ENCODE data around the gene CDKN2B-AS1.

CDKN2B-AS1 gene

GRCh38 chr9:22084336-22085035, 89.9 kb downstream of the CDKN2B-AS1 start:
- no peak for DNase-seq (ENCODE audit: low spot score)

DNA sequence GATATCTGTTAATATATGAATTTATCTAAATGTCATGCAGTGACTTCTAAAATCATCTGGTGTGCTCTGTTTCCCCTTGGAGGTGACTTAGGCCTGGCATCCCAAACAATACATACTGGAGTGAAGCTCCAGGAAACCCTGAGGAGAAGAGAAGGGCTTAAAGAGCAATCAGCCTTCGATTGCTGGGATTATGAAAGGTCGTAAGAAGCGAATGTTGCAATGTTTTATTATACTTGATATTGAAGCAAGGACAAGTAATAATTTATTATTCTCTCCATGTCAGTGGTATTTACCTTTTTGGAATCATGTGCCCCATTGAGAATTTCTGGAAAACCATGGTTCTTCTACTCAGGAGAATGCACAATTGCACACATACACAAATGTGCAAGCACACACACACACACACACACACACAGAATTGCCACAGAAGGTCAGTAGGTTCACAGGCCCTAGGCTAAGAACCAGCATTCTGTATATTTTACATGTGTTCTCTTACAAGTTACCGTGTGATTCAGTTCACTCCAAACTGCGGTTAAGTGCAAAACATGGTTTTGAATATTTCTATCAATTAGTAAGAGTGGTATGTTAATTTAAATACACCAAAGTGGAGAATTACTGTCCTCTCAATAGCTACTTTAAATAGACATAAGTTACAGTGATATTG, 93.6 kb downstream of the CDKN2B-AS1 start:
- DNase-seq (ENCODE audit: low spot score): no peak

GRCh38 chr9:22088717-22089061, 94.1 kb downstream of the CDKN2B-AS1 start:
- no peak for DNase-seq (ENCODE audit: low spot score)

- no peak for DNase-seq (ENCODE audit: low spot score)
Observed at GRCh38 chr9:22097707-22098106, 103.1 kb downstream of the CDKN2B-AS1 start.

- DNase-seq (ENCODE audit: low spot score): peak; percentile 28
Observed at GRCh38 chr9:22098643-22099332, 104.2 kb downstream of the CDKN2B-AS1 start.

GRCh38 chr9:22100626-22101025, 106.0 kb downstream of the CDKN2B-AS1 start:
- DNase-seq (ENCODE audit: low spot score): no peak

- no peak for DNase-seq (ENCODE audit: low spot score)
Observed at GRCh38 chr9:22102146-22103053, 107.8 kb downstream of the CDKN2B-AS1 start.

DNA sequence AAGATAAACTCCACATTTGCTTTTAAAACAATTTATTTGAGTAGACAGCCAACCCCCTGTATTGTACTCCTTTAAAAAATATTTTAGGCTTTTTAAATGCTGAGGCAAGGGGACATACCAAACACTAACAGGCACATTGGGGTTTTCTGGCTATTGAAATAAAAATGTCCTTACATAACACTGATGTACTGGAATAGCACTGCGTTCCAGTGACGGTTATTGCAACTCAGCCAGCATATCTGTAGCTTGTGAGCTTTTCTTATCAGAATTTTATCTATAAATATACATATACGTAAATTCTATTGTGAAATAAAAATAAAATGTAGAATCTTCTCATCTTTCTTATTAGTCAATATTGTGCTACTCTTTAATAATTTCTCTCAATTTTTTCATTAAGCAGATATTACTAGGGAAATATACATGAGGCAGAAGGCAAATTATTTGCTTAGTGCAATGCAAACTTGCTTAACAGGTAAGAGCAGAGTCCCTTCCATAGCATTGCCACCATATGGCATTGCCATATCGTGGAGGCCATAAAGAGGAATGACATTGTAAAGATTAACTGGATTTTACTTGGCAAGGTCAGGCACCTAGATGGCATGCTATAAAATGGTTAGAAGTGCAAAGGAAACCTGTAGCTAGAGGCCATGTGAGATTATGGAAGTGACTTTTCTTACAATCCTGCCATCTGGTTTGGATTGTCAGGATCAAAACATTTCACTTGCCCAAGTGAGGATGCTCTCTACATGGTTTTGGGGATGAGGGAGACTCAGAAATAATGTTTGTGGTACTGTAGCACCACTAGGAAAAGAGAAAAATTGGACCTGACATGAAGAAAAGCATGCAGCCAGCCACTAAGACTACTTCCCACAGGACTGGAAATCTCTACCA, 109.3 kb downstream of the CDKN2B-AS1 start:
- no peak for DNase-seq (ENCODE audit: low spot score)

GRCh38 chr9:22105005-22105722, 110.6 kb downstream of the CDKN2B-AS1 start:
- no peak for DNase-seq (ENCODE audit: low spot score)

- DNase-seq (ENCODE audit: low spot score): no peak
Observed at GRCh38 chr9:22107202-22108045, 112.8 kb downstream of the CDKN2B-AS1 start.

GRCh38 chr9:22108581-22109370, 114.2 kb downstream of the CDKN2B-AS1 start:
- DNase-seq (ENCODE audit: low spot score): no peak

GRCh38 chr9:22111176-22111953, 116.8 kb downstream of the CDKN2B-AS1 start:
- no peak for DNase-seq (ENCODE audit: low spot score)

DNA sequence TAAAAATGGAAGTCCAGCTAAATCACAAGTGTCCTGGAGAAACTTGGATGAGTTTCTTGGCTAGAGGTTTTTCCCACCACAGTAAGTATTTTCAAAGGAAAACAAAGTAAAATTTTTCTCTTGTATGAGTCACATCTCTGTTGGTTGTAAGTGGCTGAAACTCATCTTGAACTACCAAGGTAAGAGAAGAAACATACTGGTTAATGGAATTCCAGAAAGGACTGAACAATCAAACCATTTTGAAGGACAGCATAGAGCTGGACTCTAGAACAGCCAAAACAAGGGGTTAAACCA, 117.3 kb downstream of the CDKN2B-AS1 start:
- DNase-seq (ENCODE audit: low spot score): no peak

DNA sequence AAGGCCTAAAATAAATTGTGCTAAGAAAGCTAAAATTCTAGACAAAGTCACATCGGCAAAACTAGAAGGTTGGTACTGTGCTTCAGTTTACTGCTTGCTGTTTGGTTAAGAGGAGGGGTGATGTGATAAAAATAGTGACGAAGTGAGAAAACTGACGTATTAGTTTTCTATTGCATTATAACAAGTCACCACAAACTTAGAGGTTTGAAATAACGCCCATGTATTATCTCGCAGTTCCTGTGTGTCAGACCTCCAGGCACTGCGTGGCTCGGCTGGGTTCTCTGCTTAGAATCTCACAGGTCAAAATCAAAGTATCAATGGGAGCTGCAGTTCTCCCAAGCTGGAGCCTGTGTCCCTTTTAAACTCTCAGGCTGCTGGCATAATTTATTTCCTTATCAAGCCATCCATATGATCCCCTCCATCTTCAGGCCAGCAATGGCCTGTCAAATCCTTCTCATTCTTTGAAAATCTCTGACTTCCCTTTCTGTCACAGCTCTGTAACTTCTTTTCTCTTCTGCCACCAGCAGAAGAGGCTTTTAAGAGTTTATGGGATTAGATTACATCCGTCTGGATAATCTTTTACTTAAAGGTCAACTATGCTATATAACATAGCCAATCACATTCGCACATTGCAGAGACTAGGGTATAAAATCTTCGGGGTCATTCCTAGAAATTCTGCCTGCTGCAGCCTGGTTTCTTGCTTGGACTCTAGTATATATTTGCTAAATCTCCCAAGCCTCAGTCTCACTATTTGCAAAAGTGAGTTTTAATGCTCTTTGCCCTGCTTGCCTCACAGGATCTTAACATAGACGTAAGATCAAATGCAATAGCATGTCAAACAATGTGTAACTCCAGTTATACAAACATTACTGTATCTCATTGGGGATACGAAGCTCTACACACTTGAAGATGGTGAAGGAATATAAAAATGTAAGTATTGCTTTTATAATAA, 118.6 kb downstream of the CDKN2B-AS1 start:
- DNase-seq (ENCODE audit: low spot score): no peak

GRCh38 chr9:22114956-22115355, 120.4 kb downstream of the CDKN2B-AS1 start:
- no peak for DNase-seq (ENCODE audit: low spot score)

DNA sequence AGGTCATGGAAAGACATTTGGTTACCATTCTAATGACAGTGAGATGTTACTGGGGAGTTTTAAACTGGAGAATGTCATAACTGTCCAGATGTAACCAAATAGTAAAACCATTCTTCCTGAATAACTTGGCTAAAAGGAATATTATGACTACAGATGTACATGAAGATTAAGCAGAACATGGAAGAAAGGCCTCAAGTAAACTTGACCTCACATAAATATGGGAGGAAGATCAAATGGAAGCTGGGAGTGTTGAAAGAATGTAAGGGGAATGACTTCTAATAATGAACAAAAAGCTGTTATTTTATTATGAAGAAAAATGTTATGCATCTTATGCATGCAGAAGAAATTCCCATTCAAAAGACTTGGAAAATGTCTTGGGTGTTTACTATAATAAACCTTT, 122.2 kb downstream of the CDKN2B-AS1 start:
- DNase-seq (ENCODE audit: low spot score): no peak

Data from cerebellar cortex (tissue), 1 donor.